Measurements from ENCODE around the gene KRT16.
A peak's percentile ranks its signal among the peaks of the same experiment; 100 is the strongest.

GRCh38 chr17:41579484-41580243, 32.9 kb downstream of the KRT16 start:
- TF ChIP-seq EZH2 (IDR thresholded peaks at IDR 0.05; ENCODE audit: borderline replicate concordance, low read depth, low read length, severe bottlenecking): no peak
- peak; percentile 78 for TF ChIP-seq CTCF (IDR thresholded peaks at IDR 0.05; ENCODE audit: borderline replicate concordance, extremely low read depth, low read length, poor library complexity, severe bottlenecking)
